Hematopoietic multipotent progenitor cell treated with erythropoietin and hydrocortisone succinate and interleukin-3 and kit ligand, for 6 days (in vitro differentiated cells): ENCODE results near the gene NUTM2D.
"Not testable (repeated sequence)": the region's sequence is repeated elsewhere in the genome, so short reads cannot be mapped to it uniquely, and the experiment has no call there.

Experiments
- DNase-seq: peaks from one replicate; pipeline ENCODE4 v3.0.0-alpha.2; 2015

NUTM2D gene

DNA sequence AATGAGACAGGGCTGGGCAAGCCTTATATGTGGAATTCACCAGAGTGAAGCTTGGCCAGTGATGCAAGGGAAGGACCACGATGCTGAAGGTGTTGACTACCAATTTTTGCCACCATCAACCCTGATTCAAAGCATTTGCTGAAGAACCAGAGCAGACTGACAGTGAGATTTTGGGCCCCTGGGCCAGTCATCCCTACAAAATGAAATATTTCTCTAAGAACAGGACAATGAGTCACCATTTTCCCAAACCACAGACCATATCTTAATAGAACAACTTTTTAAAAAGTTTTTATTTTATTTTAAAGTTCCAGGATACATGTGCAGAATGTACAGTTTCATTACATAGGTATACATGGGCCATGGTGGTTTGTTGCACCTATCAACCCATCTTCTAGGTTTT is 16.5 kb downstream of the NUTM2D start:
- DNase-seq: not testable (repeated sequence)

DNA sequence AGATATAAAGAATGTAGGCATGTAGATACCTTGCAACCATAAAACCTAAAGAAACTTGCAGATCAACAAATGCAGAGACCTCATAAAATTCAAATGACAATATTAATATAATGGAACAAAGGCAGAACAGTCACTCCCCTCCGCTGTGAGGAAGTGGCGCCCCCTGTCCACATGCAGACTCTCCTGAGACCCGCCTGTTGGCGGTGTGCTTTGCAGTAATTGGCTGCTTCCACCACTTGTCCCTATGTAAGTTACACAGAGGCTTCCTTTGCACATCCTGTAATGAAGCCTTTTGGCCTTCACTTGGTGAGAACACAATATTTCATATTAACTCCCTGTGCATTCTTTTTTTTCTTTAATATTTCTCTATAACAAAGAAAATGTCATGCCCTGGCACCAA is 21.6 kb downstream of the NUTM2D start:
- not testable (repeated sequence) for DNase-seq

DNA sequence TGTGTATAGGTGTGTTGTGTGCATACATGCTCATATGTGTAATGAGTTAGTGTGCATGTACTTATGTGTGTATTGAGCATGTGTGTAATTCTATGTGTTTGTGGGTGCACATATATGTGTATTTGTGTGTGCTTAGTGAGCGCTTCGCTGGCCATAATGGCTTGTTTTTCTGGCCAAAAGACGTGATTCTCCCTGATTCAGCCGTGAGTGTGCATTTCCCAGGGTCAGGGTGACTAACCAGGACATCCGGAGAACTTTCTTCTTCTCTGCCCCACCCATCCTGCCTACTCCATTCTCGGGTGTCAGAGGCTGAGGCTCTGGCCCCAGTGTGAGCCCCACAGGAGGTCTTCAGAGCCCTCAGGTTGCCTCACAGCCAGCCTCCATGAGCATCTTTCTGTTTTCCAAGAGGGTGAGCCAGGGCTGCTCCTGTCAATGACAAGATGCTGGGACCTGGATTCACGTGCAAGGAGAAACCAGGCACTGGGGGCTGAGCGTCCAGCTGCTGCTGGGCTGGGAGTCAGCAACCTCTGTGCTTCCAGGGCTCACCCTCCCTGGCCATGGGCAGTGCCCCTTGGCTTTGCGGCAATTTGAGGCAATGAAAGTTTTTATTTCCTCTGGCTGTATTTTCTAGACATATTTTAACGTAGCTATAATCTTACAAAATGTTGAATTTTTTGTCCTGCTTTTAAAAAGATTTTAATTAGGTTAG is 25.8 kb downstream of the NUTM2D start:
- not testable (repeated sequence) for DNase-seq

- not testable (repeated sequence) for DNase-seq
Observed at GRCh38 chr10:87384283-87384682, 26.7 kb downstream of the NUTM2D start.

DNA sequence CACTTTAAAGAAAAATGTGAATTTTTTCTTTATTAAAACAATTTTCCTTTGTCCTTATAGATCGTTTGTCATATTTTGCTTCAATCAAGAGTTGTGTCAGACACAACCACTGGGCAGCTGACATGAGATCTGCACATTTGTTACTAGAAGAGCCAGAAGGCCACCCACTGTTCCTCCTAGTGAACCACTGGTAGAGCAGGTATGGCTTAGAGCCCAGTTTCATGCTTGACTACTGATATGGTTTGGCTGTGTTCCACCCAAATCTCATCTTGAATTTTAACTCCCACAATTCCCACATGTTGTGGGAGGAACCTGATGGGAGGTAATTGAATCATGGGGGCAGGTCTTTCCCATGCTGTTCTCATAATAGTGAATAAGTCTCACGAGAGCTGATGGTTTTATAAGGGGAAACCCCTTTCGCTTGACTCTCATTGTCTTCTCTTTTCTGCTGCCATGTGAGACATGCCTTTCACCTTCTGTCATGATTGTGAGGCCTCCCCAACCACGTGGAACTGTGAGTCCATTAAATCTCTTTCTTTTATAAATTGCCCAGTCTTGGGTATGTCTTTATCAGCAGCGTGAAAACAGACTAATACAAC is 28.3 kb downstream of the NUTM2D start:
- DNase-seq: not testable (repeated sequence)

- not testable (repeated sequence) for DNase-seq
Observed at GRCh38 chr10:87391360-87391759, 33.8 kb downstream of the NUTM2D start.

- DNase-seq: peak; percentile 12
Observed at GRCh38 chr10:87396206-87396605, 38.7 kb downstream of the NUTM2D start.

- DNase-seq: not testable (repeated sequence)
Observed at GRCh38 chr10:87398436-87398835, 40.9 kb downstream of the NUTM2D start.

- not testable (repeated sequence) for DNase-seq
Observed at GRCh38 chr10:87407516-87408467, 50.2 kb downstream of the NUTM2D start.

DNA sequence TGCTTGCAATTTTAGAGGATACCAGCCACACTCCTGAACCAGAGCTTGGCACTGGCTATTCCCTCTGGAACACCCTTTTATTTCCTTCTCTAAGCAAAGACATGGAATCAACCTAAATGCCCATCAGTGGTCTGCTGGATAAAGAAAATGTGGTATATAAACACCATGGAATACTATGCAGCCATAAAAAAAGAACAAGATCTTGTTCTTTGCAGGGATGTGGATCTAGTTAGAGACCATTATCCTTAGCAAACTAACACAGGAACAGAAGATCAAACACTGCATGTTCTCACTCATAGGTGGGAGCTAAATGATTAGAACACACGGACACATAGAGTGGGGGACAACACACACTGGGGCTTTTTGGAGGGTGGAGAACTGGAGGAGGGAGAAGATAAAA is 56.4 kb downstream of the NUTM2D start:
- DNase-seq: not testable (repeated sequence)
